ENCODE results near the gene ATP2B2.

The ATP2B2 gene

DNA sequence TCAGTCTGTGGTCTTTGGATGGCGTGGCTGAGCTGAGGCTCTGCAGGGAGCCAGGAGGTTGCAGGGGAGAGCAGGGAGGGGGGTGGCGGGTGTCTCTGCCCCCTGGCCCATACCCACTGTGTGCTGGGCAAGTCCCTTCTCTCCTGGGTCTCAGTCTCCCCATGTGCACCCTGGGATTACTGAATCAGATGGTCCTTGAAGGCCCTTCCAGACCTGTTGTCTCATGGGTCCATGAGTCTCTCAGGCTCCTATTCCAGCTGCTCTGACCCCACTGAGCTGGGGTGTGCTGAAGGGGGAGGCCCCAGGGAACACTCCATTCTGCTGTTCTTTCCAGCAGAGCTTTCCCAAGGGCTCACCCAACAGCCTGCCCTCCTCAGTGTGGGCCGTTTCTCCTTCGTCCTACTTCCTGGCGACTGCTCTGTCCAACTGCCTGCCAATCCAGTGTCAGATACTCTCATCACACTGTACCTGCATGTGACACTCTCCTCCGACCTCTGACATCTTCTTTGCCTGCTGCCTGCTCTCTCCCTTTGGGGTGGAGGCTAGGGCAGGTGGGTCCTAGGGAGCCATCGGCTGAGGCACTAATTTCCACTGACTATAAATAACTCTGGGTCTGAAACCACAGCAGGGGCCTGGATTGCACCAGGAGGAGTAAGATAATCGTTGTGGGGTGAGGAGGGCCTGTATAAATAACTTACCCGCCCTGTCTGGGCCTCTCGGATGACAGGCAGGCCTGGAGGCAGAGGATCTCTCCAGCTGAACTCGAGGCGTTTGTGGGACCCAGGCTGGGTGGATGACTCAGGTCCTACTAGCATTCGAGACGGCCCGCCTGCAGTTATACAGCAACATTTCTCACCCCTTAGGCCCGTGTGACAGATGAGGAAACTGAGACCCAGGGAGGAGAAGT lies 67.1 kb downstream of the ATP2B2 start:
- Histone ChIP-seq H3K4me1 (ENCODE audit: control insufficient read depth in 1 of 2, insufficient read depth in 1 of 2, low read depth in 1 of 2, low read length in 1 of 2) (no peaks in the 10 kb centered on the region), H3K36me3 (no peaks in the 10 kb centered on the region), H3K27me3 (no peaks in the 10 kb centered on the region), H3K27ac (no peak overlapping the region), H3K9me3 (no peaks in the 10 kb centered on the region), H3K4me3 (ENCODE audit: low read depth in 1 of 2, low read length in 1 of 2) (no peak overlapping the region)
- TF ChIP-seq, protein P1, sequence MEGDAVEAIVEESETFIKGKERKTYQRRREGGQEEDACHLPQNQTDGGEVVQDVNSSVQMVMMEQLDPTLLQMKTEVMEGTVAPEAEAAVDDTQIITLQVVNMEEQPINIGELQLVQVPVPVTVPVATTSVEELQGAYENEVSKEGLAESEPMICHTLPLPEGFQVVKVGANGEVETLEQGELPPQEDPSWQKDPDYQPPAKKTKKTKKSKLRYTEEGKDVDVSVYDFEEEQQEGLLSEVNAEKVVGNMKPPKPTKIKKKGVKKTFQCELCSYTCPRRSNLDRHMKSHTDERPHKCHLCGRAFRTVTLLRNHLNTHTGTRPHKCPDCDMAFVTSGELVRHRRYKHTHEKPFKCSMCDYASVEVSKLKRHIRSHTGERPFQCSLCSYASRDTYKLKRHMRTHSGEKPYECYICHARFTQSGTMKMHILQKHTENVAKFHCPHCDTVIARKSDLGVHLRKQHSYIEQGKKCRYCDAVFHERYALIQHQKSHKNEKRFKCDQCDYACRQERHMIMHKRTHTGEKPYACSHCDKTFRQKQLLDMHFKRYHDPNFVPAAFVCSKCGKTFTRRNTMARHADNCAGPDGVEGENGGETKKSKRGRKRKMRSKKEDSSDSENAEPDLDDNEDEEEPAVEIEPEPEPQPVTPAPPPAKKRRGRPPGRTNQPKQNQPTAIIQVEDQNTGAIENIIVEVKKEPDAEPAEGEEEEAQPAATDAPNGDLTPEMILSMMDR (IDR thresholded peaks at IDR 0.05), result no peak

GRCh38 chr3:10437272-10437994 lies 68.0 kb downstream of the ATP2B2 start:
- Histone ChIP-seq H3K27me3 (no peaks in the 10 kb centered on the region), H3K27ac (no peak overlapping the region), H3K4me1 (ENCODE audit: control insufficient read depth in 1 of 2, insufficient read depth in 1 of 2, low read depth in 1 of 2, low read length in 1 of 2) (no peaks in the 10 kb centered on the region), H3K4me3 (ENCODE audit: low read depth in 1 of 2, low read length in 1 of 2) (no peak overlapping the region), H3K36me3 (no peaks in the 10 kb centered on the region), H3K9me3 (no peaks in the 10 kb centered on the region)
- TF ChIP-seq, protein P1 (IDR thresholded peaks at IDR 0.05), result no peak

GRCh38 chr3:10435850-10436249 lies 69.5 kb downstream of the ATP2B2 start:
- Histone ChIP-seq H3K4me1 (ENCODE audit: control insufficient read depth in 1 of 2, insufficient read depth in 1 of 2, low read depth in 1 of 2, low read length in 1 of 2) (no peaks in the 10 kb centered on the region), H3K27me3 (no peaks in the 10 kb centered on the region), H3K27ac (no peak overlapping the region), H3K36me3 (no peaks in the 10 kb centered on the region), H3K4me3 (ENCODE audit: low read depth in 1 of 2, low read length in 1 of 2) (no peak overlapping the region), H3K9me3 (no peaks in the 10 kb centered on the region)
- TF ChIP-seq, protein P1 (IDR thresholded peaks at IDR 0.05), result no peak

GRCh38 chr3:10434938-10435336 lies 70.4 kb downstream of the ATP2B2 start:
- Histone ChIP-seq H3K4me1 (ENCODE audit: control insufficient read depth in 1 of 2, insufficient read depth in 1 of 2, low read depth in 1 of 2, low read length in 1 of 2) (no peaks in the 10 kb centered on the region), H3K36me3 (no peaks in the 10 kb centered on the region), H3K27me3 (no peaks in the 10 kb centered on the region), H3K4me3 (ENCODE audit: low read depth in 1 of 2, low read length in 1 of 2) (no peak overlapping the region), H3K27ac (no peak overlapping the region), H3K9me3 (no peaks in the 10 kb centered on the region)
- TF ChIP-seq, protein P1 (IDR thresholded peaks at IDR 0.05), result no peak

DNA sequence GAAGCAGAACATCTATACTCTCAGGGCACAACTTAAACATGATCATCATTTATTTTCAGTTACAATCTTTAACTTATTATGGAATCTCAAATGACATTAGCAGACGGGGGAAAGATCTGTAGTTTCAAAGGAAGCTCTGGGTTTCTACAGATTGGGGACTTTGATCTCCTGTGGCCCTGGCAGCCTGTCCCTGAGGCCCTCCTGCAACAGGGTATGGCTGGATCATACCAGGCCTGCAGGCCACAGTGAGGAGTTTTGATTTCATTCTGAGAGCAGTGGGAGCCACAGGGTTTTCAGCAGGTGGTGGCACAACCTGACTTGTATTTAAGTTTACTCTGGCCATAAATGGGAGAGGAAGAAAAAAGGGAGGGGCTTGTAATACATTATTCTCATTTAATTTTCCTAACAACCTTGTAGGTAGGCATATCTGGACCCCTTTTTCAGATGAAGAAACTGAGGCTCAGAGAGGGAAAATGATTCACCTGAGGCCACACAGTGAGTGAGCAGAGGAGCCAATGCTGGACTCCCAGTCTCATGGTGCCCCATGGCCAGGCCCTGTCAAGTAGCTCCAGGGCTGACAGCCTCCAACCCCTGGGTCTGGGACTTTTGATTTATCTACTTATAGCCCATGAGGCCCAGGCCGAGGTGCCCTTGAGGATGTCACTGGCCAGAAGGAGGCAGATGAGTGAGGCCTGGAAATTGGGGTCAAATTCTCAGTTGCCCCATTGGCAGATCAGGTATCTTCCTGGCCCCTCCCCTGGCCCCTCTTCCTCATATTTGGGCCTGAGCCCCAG lies 71.0 kb downstream of the ATP2B2 start:
- H3K4me3 ChIP-seq (ENCODE audit: low read depth in 1 of 2, low read length in 1 of 2), result no peak overlapping the region
- no peaks in the 10 kb centered on the region for H3K4me1 ChIP-seq (ENCODE audit: control insufficient read depth in 1 of 2, insufficient read depth in 1 of 2, low read depth in 1 of 2, low read length in 1 of 2)
- H3K27me3 ChIP-seq, result no peaks in the 10 kb centered on the region
- H3K36me3 ChIP-seq, result no peaks in the 10 kb centered on the region
- no peak overlapping the region for H3K27ac ChIP-seq
- no peaks in the 10 kb centered on the region for H3K9me3 ChIP-seq
- TF ChIP-seq, protein P1 (IDR thresholded peaks at IDR 0.05), result no peak
